ENCODE results near the gene TRAF6.
"Not testable (repeated sequence)": the region's sequence is repeated elsewhere in the genome, so short reads cannot be mapped to it uniquely, and the experiment has no call there.

The TRAF6 gene

DNA sequence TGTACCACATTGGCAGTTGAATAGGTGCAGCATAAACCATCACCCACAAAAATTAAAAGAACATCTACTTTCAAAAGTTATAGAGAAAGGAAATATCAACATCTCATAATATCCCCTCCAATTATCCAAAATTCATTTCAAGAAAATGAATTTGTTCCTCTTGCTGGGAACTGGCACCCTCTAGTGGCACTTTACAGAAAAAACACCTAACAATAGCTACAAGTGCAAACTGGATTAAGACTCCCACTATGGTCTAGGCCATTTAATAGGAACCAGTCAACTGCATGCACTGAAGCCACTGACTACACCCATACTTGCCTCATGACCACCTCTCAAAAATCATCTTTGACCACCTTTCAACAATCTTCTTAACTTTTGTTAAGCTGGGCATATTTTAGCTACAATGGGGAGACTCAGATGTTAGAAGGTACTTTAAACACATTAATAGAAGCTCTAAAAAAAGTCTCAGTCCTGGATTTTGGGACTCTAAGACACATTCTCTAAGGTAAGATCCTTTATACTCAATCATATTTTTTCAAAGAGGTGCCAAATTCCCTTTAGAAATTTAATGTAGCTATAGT, 17.3 kb downstream of the TRAF6 start:
- DNase-seq (ENCODE audit: low read depth) = peak; percentile 78
- Histone ChIP-seq H3K9me3 (ENCODE audit: control insufficient read depth, low read length) (no peaks in the 10 kb centered on the region), H3K36me3 (ENCODE audit: control insufficient read depth, insufficient read depth, low read length, severe bottlenecking) (peaks cover 81% of the 10 kb centered on the region)

DNA sequence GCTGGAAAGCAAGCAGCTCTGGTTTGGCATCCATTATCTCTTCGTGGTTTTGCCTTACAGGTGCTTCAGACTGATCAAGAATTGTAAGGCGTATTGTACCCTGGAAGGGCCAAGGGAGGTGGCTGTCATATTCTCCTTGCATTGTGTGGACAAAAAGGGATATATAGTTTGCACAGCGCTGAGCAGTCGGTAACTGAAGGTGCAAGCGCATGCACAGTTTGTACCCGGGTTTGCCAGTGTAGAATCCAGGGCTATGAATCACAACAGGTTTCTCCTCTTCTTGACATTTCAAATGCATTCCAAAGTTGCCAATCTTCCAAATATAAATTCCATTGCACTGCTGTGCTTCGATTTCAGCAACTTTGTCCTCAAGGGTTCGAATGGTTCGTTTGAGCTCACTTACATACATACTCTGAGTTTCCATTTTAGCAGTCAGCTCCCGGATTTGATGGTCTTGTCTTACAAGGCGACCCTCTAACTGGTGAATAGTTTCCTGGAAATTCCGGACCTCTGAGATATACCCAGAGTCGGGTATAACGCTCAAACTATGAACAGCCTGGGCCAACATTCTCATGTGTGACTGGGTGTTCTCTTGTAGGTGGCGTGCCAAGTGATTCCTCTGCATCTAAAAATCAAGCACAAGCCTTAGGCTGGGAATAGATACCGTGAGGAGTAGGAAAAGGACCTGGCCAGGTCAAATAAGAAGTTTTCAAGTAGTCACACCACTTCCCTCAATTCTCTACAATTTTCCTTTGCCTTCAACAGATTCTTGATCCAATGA, 19.9 kb downstream of the TRAF6 start:
- no peak for DNase-seq (ENCODE audit: low read depth)
- no peak overlapping the region for H3K4me3 ChIP-seq (ENCODE audit: low read length)
- no peaks in the 10 kb centered on the region for H3K27me3 ChIP-seq (replicated peaks; ENCODE audit: control insufficient read depth, insufficient read depth, low read length)
- no peaks in the 10 kb centered on the region for H3K9me3 ChIP-seq (ENCODE audit: control insufficient read depth, low read length)
- H3K4me1 ChIP-seq (ENCODE audit: control insufficient read depth, insufficient read depth, low read length) = peaks cover 10% of the 10 kb centered on the region
- peaks cover 73% of the 10 kb centered on the region for H3K36me3 ChIP-seq (ENCODE audit: control insufficient read depth, insufficient read depth, low read length, severe bottlenecking)
- H3K9ac ChIP-seq (ENCODE audit: low read length) = no peak overlapping the region

More for the DNA sequence above, 17.3 kb downstream of the TRAF6 start:
- Histone ChIP-seq H3K4me1 (ENCODE audit: control insufficient read depth, insufficient read depth, low read length) (no peaks in the 10 kb centered on the region), H3K27me3 (replicated peaks; ENCODE audit: control insufficient read depth, insufficient read depth, low read length) (no peaks in the 10 kb centered on the region), H3K9ac (ENCODE audit: low read length) (no peak overlapping the region), H3K4me3 (ENCODE audit: low read length) (no peak overlapping the region)

DNA sequence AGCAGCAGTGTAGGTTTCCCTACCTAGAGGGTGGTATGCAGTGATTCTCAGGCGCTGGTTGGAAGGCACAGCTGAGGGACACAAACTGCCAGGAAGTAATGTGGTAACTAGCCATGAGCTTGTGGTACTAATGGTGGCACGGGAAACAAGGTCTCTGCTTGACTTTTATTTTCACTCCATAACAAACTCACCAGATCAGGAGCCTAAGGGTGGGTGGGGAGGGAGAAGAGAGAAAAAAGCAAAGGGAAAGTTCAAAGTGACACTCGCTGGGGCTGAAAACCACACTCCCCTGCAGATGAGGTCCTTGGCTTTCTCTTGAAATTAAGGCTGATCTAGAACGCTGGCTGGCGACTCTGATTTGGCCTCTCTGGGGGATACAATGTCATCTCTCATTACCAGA, 22.0 kb downstream of the TRAF6 start:
- no peak overlapping the region for H3K4me3 ChIP-seq (ENCODE audit: low read length)
- peaks cover 67% of the 10 kb centered on the region for H3K36me3 ChIP-seq (ENCODE audit: control insufficient read depth, insufficient read depth, low read length, severe bottlenecking)
- H3K9me3 ChIP-seq (ENCODE audit: control insufficient read depth, low read length) = no peaks in the 10 kb centered on the region
- DNase-seq (ENCODE audit: low read depth) = no peak
- H3K9ac ChIP-seq (ENCODE audit: low read length) = no peak overlapping the region
- no peaks in the 10 kb centered on the region for H3K27me3 ChIP-seq (replicated peaks; ENCODE audit: control insufficient read depth, insufficient read depth, low read length)
- peaks cover 14% of the 10 kb centered on the region for H3K4me1 ChIP-seq (ENCODE audit: control insufficient read depth, insufficient read depth, low read length)

DNA sequence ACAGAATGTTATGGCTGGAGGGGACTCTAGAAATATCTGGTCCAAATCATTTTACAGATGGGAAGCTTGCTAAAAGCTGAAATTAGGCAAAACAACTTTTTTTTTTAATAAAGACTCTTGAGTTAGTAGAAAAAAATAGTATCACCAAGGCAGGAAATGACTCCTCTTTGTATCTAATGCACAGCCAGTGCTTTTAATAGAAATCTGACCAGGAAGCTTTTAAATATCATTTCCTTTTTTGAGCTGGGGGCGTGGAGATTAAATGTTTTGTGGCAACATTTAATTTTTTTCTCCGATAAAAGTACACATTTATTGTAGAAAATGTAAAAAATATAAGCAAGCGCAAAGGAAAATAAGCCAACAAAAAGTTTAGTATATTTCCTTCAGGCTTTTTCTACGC, 22.5 kb downstream of the TRAF6 start:
- no peaks in the 10 kb centered on the region for H3K9me3 ChIP-seq (ENCODE audit: control insufficient read depth, low read length)
- DNase-seq (ENCODE audit: low read depth) = no peak
- peaks cover 67% of the 10 kb centered on the region for H3K36me3 ChIP-seq (ENCODE audit: control insufficient read depth, insufficient read depth, low read length, severe bottlenecking)
- H3K4me1 ChIP-seq (ENCODE audit: control insufficient read depth, insufficient read depth, low read length) = peaks cover 14% of the 10 kb centered on the region
- no peaks in the 10 kb centered on the region for H3K27me3 ChIP-seq (replicated peaks; ENCODE audit: control insufficient read depth, insufficient read depth, low read length)
- no peak overlapping the region for H3K4me3 ChIP-seq (ENCODE audit: low read length)
- no peak overlapping the region for H3K9ac ChIP-seq (ENCODE audit: low read length)

DNA sequence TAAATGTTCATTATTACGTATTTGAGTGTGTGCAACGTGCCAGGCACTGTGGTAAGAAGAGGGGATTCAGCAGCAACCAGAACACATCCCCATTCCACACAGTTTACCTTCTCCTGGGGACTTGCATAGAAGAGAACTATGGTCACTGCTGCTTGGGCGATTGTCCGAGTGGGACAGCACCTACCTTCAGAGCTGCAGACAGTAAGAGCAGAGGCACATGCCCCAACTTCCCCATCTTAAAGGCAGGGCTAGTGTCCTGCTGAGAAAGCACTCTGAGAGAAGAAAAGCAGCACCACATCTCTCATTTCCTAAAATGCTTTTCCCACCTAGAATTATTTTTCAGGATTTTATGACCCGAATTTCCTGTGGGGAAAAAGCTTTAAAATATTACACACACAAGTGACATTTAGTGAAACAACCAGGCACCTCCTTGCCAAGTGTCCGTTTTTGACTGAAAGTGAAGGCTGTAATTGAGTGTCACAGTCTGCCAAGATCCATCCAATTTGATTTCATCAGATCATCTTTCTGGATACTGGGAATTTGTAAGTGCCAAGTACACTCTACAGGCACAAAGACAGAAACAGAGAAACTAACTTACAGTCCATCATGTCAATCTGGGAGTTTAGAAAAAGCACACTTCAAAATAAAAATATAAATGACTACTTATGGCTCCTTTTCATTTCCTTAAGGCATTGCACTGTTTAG, 24.6 kb downstream of the TRAF6 start:
- H3K9me3 ChIP-seq (ENCODE audit: control insufficient read depth, low read length) = no peaks in the 10 kb centered on the region
- peaks cover 50% of the 10 kb centered on the region for H3K36me3 ChIP-seq (ENCODE audit: control insufficient read depth, insufficient read depth, low read length, severe bottlenecking)
- H3K9ac ChIP-seq (ENCODE audit: low read length) = no peak overlapping the region
- H3K4me3 ChIP-seq (ENCODE audit: low read length) = no peak overlapping the region
- H3K4me1 ChIP-seq (ENCODE audit: control insufficient read depth, insufficient read depth, low read length) = peaks cover 14% of the 10 kb centered on the region
- DNase-seq (ENCODE audit: low read depth) = no peak
- no peaks in the 10 kb centered on the region for H3K27me3 ChIP-seq (replicated peaks; ENCODE audit: control insufficient read depth, insufficient read depth, low read length)

DNA sequence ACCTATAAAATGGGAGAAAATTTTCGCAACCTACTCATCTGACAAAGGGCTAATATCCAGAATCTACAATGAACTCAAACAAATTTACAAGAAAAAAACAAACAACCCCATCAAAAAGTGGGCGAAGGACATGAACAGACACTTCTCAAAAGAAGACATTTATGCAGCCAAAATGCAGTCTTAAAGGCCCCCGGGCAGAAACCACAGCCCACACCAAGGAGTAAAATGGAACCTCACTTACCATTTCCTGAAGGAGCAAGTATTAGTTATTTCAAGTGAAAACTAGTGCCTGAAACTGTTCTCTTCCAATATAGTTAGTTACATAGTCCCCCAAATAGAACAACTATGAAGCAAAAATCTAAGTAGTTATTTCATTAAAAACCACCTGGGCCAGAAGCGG, 27.0 kb downstream of the TRAF6 start:
- not testable (repeated sequence) for H3K27me3 ChIP-seq (replicated peaks; ENCODE audit: control insufficient read depth, insufficient read depth, low read length); H3K9me3 ChIP-seq (ENCODE audit: control insufficient read depth, low read length); H3K9ac ChIP-seq (ENCODE audit: low read length); H3K4me3 ChIP-seq (ENCODE audit: low read length); DNase-seq (ENCODE audit: low read depth)
- Histone ChIP-seq H3K36me3 (ENCODE audit: control insufficient read depth, insufficient read depth, low read length, severe bottlenecking) (peaks cover 30% of the 10 kb centered on the region), H3K4me1 (ENCODE audit: control insufficient read depth, insufficient read depth, low read length) (peaks cover 14% of the 10 kb centered on the region)

DNA sequence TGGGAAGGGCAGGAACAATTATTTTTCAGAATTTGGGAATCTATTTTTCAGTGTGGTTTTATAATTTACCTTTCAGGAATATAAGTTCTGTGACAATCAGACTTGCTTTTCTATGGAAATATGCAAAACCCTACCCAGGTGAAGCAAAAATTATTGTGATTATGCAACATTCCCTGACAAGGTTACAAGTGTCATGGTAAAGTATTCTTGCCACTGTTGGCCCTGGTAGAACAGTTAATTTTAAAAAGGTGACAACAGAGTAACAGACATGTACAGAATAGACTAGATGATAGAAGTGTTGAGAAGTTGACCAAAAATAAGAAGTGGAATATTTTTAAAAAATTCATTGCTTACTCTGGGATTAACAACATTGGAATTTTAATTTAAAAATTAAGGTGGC, 29.2 kb downstream of the TRAF6 start:
- no peak for DNase-seq (ENCODE audit: low read depth)
- Histone ChIP-seq H3K4me3 (ENCODE audit: low read length) (no peak overlapping the region), H3K27me3 (replicated peaks; ENCODE audit: control insufficient read depth, insufficient read depth, low read length) (no peaks in the 10 kb centered on the region), H3K9me3 (ENCODE audit: control insufficient read depth, low read length) (no peaks in the 10 kb centered on the region), H3K36me3 (ENCODE audit: control insufficient read depth, insufficient read depth, low read length, severe bottlenecking) (peaks cover 14% of the 10 kb centered on the region), H3K4me1 (ENCODE audit: control insufficient read depth, insufficient read depth, low read length) (peaks cover 11% of the 10 kb centered on the region), H3K9ac (ENCODE audit: low read length) (no peak overlapping the region)

DNA sequence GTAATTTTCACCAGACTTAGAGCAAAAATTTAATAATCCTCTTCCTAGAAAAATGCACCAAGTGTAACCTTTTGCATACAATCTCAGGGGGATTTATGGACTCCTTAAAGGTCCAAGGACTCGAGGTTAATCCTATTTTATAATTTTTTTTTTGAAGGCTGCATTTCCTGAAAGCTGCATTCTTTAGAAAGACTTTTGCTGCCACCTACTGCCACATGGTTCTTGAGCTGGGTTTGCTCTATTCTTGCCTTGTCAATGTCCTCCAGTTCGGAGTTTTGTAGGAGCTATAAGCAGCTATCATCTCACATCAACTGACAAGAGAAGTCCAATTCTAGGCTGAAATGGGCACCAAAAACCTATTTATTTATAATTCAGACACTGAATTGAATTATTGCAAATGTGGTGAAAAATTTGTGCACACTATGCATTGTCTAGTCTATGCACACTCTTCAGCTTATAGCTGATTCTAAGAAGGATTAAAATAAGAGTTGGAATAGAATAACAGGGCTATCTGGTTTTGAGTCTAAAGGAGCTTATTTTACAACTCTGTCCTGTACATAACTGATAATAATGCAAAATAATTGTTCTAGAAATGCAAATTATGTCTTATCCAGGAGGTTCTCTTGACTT, 31.3 kb downstream of the TRAF6 start:
- H3K4me3 ChIP-seq (ENCODE audit: low read length) = no peak overlapping the region
- H3K27me3 ChIP-seq (replicated peaks; ENCODE audit: control insufficient read depth, insufficient read depth, low read length) = no peaks in the 10 kb centered on the region
- H3K9ac ChIP-seq (ENCODE audit: low read length) = no peak overlapping the region
- no peaks in the 10 kb centered on the region for H3K9me3 ChIP-seq (ENCODE audit: control insufficient read depth, low read length)
- no peaks in the 10 kb centered on the region for H3K4me1 ChIP-seq (ENCODE audit: control insufficient read depth, insufficient read depth, low read length)
- peak; percentile 84 for DNase-seq (ENCODE audit: low read depth)
- peaks cover 5% of the 10 kb centered on the region for H3K36me3 ChIP-seq (ENCODE audit: control insufficient read depth, insufficient read depth, low read length, severe bottlenecking)

DNA sequence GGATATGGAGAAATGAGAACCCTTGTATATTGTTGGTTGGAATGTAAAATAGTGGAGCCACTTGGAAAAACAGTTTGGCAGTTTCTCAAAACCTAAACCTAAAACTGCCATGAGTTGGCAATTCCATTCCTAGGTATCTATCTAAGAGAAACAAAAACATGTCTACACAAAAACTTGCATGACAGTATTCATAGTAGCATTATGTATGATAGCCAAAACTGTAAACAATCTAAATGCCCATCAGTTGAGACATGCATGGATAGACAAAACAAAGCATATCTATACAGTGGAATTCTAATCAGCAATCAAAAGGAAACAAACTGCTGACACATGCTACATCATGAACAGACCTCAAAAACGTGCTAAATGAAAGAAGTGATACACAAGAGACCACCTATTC, 34.9 kb downstream of the TRAF6 start:
- H3K36me3 ChIP-seq (ENCODE audit: control insufficient read depth, insufficient read depth, low read length, severe bottlenecking) = no peaks in the 10 kb centered on the region
- H3K4me1 ChIP-seq (ENCODE audit: control insufficient read depth, insufficient read depth, low read length) = peaks cover 6% of the 10 kb centered on the region
- H3K9ac ChIP-seq (ENCODE audit: low read length) = no peak overlapping the region
- no peaks in the 10 kb centered on the region for H3K27me3 ChIP-seq (replicated peaks; ENCODE audit: control insufficient read depth, insufficient read depth, low read length)
- DNase-seq (ENCODE audit: low read depth) = peak; percentile 18
- no peaks in the 10 kb centered on the region for H3K9me3 ChIP-seq (ENCODE audit: control insufficient read depth, low read length)
- H3K4me3 ChIP-seq (ENCODE audit: low read length) = no peak overlapping the region

DNA sequence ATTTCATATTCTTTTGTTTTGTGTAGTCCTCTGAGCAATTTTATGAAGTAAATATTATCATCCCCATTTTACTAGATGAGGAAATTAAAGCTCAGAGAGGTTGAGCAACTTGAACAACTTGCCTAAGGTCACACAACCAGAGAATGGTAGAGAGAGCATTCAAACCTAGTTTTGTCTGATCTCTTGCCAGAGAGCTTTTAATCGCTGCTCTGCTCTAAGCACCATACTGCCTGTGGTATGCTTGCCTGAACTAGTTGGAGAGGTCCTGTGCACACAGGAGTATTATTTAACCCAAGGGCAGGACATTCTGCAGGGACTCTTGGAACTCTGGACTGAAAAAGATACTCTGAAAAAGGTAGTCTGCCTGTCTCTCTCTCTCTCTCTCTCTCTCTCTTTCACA, 38.5 kb downstream of the TRAF6 start:
- Histone ChIP-seq H3K9me3 (ENCODE audit: control insufficient read depth, low read length) (no peaks in the 10 kb centered on the region), H3K27me3 (replicated peaks; ENCODE audit: control insufficient read depth, insufficient read depth, low read length) (no peaks in the 10 kb centered on the region)
- no peak for DNase-seq (ENCODE audit: low read depth)

More for the DNA sequence above, 38.5 kb downstream of the TRAF6 start:
- no peaks in the 10 kb centered on the region for H3K36me3 ChIP-seq (ENCODE audit: control insufficient read depth, insufficient read depth, low read length, severe bottlenecking)
- no peak overlapping the region for H3K4me3 ChIP-seq (ENCODE audit: low read length)
- H3K4me1 ChIP-seq (ENCODE audit: control insufficient read depth, insufficient read depth, low read length) = peaks cover 14% of the 10 kb centered on the region
- no peak overlapping the region for H3K9ac ChIP-seq (ENCODE audit: low read length)

Measured in adipocyte (in vitro differentiated cells).